SK-N-SH (cell line): ENCODE data around the gene ING1. TPM values are rescaled to one million over a fixed set of nuclear protein-coding genes. Genes with fewer than 3 reads are reported as not detected.

ENCODE experiments used
- CTCF ChIA-PET: fragments of 300-600, 350-600 bp; formaldehyde crosslinking; extraction: SDS; loops from one replicate; lab custom pipeline; 2021; lab: Yijun Ruan, JAX
- POLR2A ChIA-PET: fragments of 350-600 bp; sonication (Branson Sonifier 250); formaldehyde crosslinking; extraction: SDS; loops from one replicate; lab custom pipeline; 2020; ENCODE audit warnings: antibody characterized with exemption, inconsistent platforms; lab: Yijun Ruan, JAX
- DNase-seq: peaks from one replicate; pipeline ENCODE4 v3.0.0; 2012
- H2AFZ ChIP-seq: fragments of 200-600 bp; sonication (generic); 2 replicates; pipeline ENCODE4 v1.8.1; 2016; ENCODE audit warnings: antibody characterized with exemption, mild to moderate bottlenecking, low read depth
- H3F3A ChIP-seq: fragments of 200-600 bp; sonication (generic); replicated peaks from 2 replicates; pipeline ENCODE3; 2016; ENCODE audit warnings: antibody characterized with exemption, mild to moderate bottlenecking; ENCODE audit not compliant: insufficient read depth
- H3K27ac ChIP-seq, 2 experiments: fragments of 200-500 bp in 1 of 2; fragments of 200-600 bp in 1 of 2; sonication (Bioruptor generic) in 1 of 2; sonication (generic), shearing (Covaris generic) in 1 of 2; 2 replicates each; pipeline versions ENCODE4 v1.5.1 to v1.6.1; 2014 to 2016; ENCODE audit warnings: low read depth in 2 of 2, inconsistent platforms in 1 of 2, low read length in 1 of 2, mild to moderate bottlenecking in 1 of 2, mixed read lengths in 1 of 2
- H3K27me3 ChIP-seq: fragments of 200-600 bp; sonication (generic), shearing (Covaris generic); 2 replicates; pipeline ENCODE4 v1.6.1; 2016; ENCODE audit warnings: mixed run types; ENCODE audit not compliant: insufficient read depth
- H3K36me3 ChIP-seq, 2 experiments: fragments of 200-500 bp in 1 of 2; fragments of 200-600 bp in 1 of 2; sonication (Bioruptor generic) in 1 of 2; sonication (generic) in 1 of 2; replicated peaks in 1 of 2; 2 replicates each; pipeline versions ENCODE3 to v1.5.1; 2014 to 2016; ENCODE audit warnings: low read length in 1 of 2, mild to moderate bottlenecking in 1 of 2; ENCODE audit not compliant: insufficient read depth in 2 of 2, control insufficient read depth in 1 of 2
- H3K4me1 ChIP-seq, 2 experiments: fragments of 200-500 bp in 1 of 2; fragments of 200-600 bp in 1 of 2; sonication (Bioruptor generic) in 1 of 2; sonication (generic), shearing (Covaris generic) in 1 of 2; 2 replicates each; pipeline versions ENCODE4 v1.5.1 to v1.6.1; 2014 to 2016; ENCODE audit warnings: low read depth in 1 of 2, low read length in 1 of 2, mixed run types in 1 of 2; ENCODE audit not compliant: insufficient read depth in 2 of 2, control insufficient read depth in 1 of 2
- H3K4me2 ChIP-seq: fragments of 200-600 bp; sonication (generic), shearing (Covaris generic); 2 replicates; pipeline ENCODE4 v1.6.1; 2017; ENCODE audit warnings: mixed run types
- H3K4me3 ChIP-seq, 2 experiments: fragments of 200-500 bp in 1 of 2; fragments of 200-600 bp in 1 of 2; sonication (Bioruptor generic) in 1 of 2; sonication (generic), shearing (Covaris generic) in 1 of 2; 2 replicates each; pipeline versions ENCODE4 v1.5.1 to v1.8.1; 2014 to 2016; ENCODE audit warnings: low read depth in 2 of 2, inconsistent platforms in 1 of 2, low read length in 1 of 2, mild to moderate bottlenecking in 1 of 2, mixed read lengths in 1 of 2, moderate library complexity in 1 of 2
- H3K79me2 ChIP-seq: fragments of 200-600 bp; sonication (generic); 2 replicates; pipeline ENCODE4 v1.8.1; 2017; ENCODE audit warnings: mild to moderate bottlenecking; ENCODE audit not compliant: insufficient read depth
- H3K9ac ChIP-seq: fragments of 200-600 bp; sonication (generic); 2 replicates; pipeline ENCODE4 v1.6.1; 2017; ENCODE audit warnings: mixed run types
- H3K9me2 ChIP-seq: fragments of 200-600 bp; sonication (generic); 2 replicates; pipeline ENCODE4 v1.6.1; 2017; ENCODE audit warnings: mixed run types
- H3K9me3 ChIP-seq: fragments of 200-600 bp; sonication (generic); 2 replicates; pipeline ENCODE4 v1.6.1; 2017; ENCODE audit warnings: mixed run types, mild to moderate bottlenecking, moderate library complexity
- H4K20me1 ChIP-seq: fragments of 200-600 bp; sonication (generic); 2 replicates; pipeline ENCODE4 v1.6.1; 2017; ENCODE audit warnings: mild to moderate bottlenecking, mixed run types; ENCODE audit not compliant: insufficient read depth
- CHD2 ChIP-seq: fragments of 150-350 bp; IDR thresholded peaks from 2 replicates; pipeline ENCODE4 v1.6.1; 2018; ENCODE audit warnings: low read length; ENCODE audit not compliant: partially characterized antibody
- ELF1 ChIP-seq: IDR thresholded peaks from 2 replicates; pipeline ENCODE4 v1.4.0; 2012
- EP300 ChIP-seq, 2 experiments: IDR thresholded peaks; 2 replicates each; pipeline versions ENCODE4 v1.4.0 to v1.6.1; 2012; ENCODE audit warnings: borderline replicate concordance in 1 of 2, low read depth in 1 of 2, low read length in 1 of 2
- EZH2phosphoT487 ChIP-seq: fragments of 200-600 bp; sonication (generic); IDR thresholded peaks from 2 replicates; pipeline ENCODE4 v1.6.1; 2017; ENCODE audit warnings: low read depth, mixed run types, mild to moderate bottlenecking, antibody characterized with exemption, moderate library complexity, borderline replicate concordance
- FOSL2 ChIP-seq: IDR thresholded peaks from 2 replicates; pipeline ENCODE4 v1.4.0; 2012; ENCODE audit warnings: low read depth, mild to moderate bottlenecking, moderate library complexity, borderline replicate concordance
- MAX ChIP-seq: IDR thresholded peaks from 2 replicates; pipeline ENCODE4 v1.4.0; 2012; ENCODE audit warnings: low read depth
- MEF2A ChIP-seq: IDR thresholded peaks from 2 replicates; pipeline ENCODE4 v1.4.0; 2012; ENCODE audit warnings: low read depth, borderline replicate concordance
- NRF1 ChIP-seq: IDR thresholded peaks from 2 replicates; pipeline ENCODE4 v1.6.1; 2012; ENCODE audit warnings: low read depth, mild to moderate bottlenecking, low read length
- RAD21 ChIP-seq: IDR thresholded peaks from 2 replicates; pipeline ENCODE4 v1.6.1; 2012; ENCODE audit warnings: mild to moderate bottlenecking, low read length
- RCOR1 ChIP-seq: fragments of 150-350 bp; IDR thresholded peaks from 2 replicates; pipeline ENCODE4 v1.6.1; 2017; ENCODE audit warnings: antibody characterized with exemption, low read length
- REST ChIP-seq: IDR thresholded peaks from 2 replicates; pipeline ENCODE4 v1.6.1; 2012; ENCODE audit warnings: mild to moderate bottlenecking, low read depth, low read length, moderate library complexity
- RXRA ChIP-seq: IDR thresholded peaks from 2 replicates; pipeline ENCODE4 v1.4.0; 2012; ENCODE audit warnings: low read depth, mild to moderate bottlenecking, borderline replicate concordance
- SIN3A ChIP-seq: IDR thresholded peaks from 2 replicates; pipeline ENCODE4 v1.6.1; 2012; ENCODE audit warnings: low read depth, mild to moderate bottlenecking, low read length, moderate library complexity, borderline replicate concordance
- TEAD4 ChIP-seq: IDR thresholded peaks from 2 replicates; pipeline ENCODE4 v1.4.0; 2012; ENCODE audit warnings: mild to moderate bottlenecking, borderline replicate concordance; ENCODE audit not compliant: insufficient read depth
- USF1 ChIP-seq: IDR thresholded peaks from 2 replicates; pipeline ENCODE4 v1.4.0; 2012; ENCODE audit warnings: low read depth, borderline replicate concordance
- USF2 ChIP-seq: fragments of 150-350 bp; IDR thresholded peaks from 2 replicates; pipeline ENCODE4 v1.6.1; 2017; ENCODE audit warnings: antibody characterized with exemption, low read length, low read depth, borderline replicate concordance
- YY1 ChIP-seq: IDR thresholded peaks from 2 replicates; pipeline ENCODE4 v1.4.0; 2012; ENCODE audit warnings: low read depth, mild to moderate bottlenecking
- WGBS: methylation state at CpG from one replicate; pipeline ENCODE4 v1.1.6; 2017; ENCODE audit warnings: low lambda C conversion rate; 5-methylcytosine and 5-hydroxymethylcytosine counted together
- polyA plus RNA-seq, 3 experiments: library from polyadenylated mRNA; depleted of rRNA; stranded (reverse); fragments of >200 nt; gene quantifications; 2 replicates each; pipeline ENCODE4 v1.2.3, GENCODE V29; 2012

The ING1 gene
- polyA plus RNA-seq, 1 of the 3 experiments (the other 2 are of a cell fraction), result 25.4 TPM

GRCh38 chr13:110706570-110707372 is 6.7 kb upstream of the ING1 start:
- H3K4me2 ChIP-seq, result peak overlapping the region; percentile 82
- no peaks in the 10 kb centered on the region for H4K20me1 ChIP-seq
- H3K9me3 ChIP-seq, result no peaks in the 10 kb centered on the region
- peaks cover 5 to 14% of the 10 kb centered on the region in 2 experiments for H3K36me3 ChIP-seq
- H3F3A ChIP-seq, result peaks cover 24% of the 10 kb centered on the region
- ChIA-PET CTCF (no interaction called here), POLR2A (interaction anchor here (1.0 kb wide), 2 partner anchors 8 to 209 kb away, joined by 3 to 6 read pairs; no protein-coding TSS in a partner anchor)
- H2AFZ ChIP-seq, result peak overlapping the region; percentile 60; the same call in 1 of the 2 replicates
- peak overlapping the region; percentile 57; the same call in 1 of the 2 replicates for H3K9ac ChIP-seq
- no peaks in the 10 kb centered on the region for H3K9me2 ChIP-seq
- peaks cover 55% of the 10 kb centered on the region for H3K79me2 ChIP-seq
- no peaks in the 10 kb centered on the region for H3K27me3 ChIP-seq
- DNase-seq, result no peak
- H3K4me1 ChIP-seq, result peaks cover 4 to 29% of the 10 kb centered on the region in 2 experiments; a peak in 3 of 4 replicates
- H3K27ac ChIP-seq, result peak overlapping the region; percentile 9 to 78; a peak in 2 of 4 replicates
- TF ChIP-seq EP300 (IDR thresholded peaks at IDR 0.05; ENCODE audit: borderline replicate concordance in 1 of 2, low read depth in 1 of 2, low read length in 1 of 2), result no peak
- TF ChIP-seq YY1, result no peak
- 59% methylated on average over 8 of the region's 8 CpGs for WGBS
- H3K4me3 ChIP-seq, result peak overlapping the region; percentile 53 to 88

- H3K9ac ChIP-seq, result peak overlapping the region; percentile 100
- peak overlapping the region; percentile 92 for H3K4me2 ChIP-seq
- WGBS, result 2% methylated on average over 29 of the region's 58 CpGs
- no peaks in the 10 kb centered on the region for H3K36me3 ChIP-seq
- H3K4me3 ChIP-seq, result peak overlapping the region; percentile 89 to 97
- POLR2A ChIA-PET, result interaction anchor here (1.0 to 1.3 kb wide), 6 partner anchors 9 to 257 kb away, joined by 3 to 4 read pairs (median 3); partner anchors contain the start of genes ANKRD10 and NAXD
- H3K4me1 ChIP-seq, result peaks cover 1 to 3% of the 10 kb centered on the region in 2 experiments; a peak in 3 of 4 replicates
- CTCF ChIA-PET, result interaction anchor here (1.0 to 1.8 kb wide), 3 partner anchors 29 to 256 kb away, joined by 3 to 6 read pairs (median 4); no protein-coding TSS in a partner anchor
- peak overlapping the region; percentile 100 for H3K27ac ChIP-seq
- H3K27me3 ChIP-seq, result no peaks in the 10 kb centered on the region
- peaks cover 43% of the 10 kb centered on the region for H3K79me2 ChIP-seq
- peak overlapping the region; percentile 56; the same call in 1 of the 2 replicates for H2AFZ ChIP-seq
- H3K9me3 ChIP-seq, result no peaks in the 10 kb centered on the region
- peak; percentile 93 for DNase-seq
- H3K9me2 ChIP-seq, result no peaks in the 10 kb centered on the region
- H4K20me1 ChIP-seq, result peaks cover 15% of the 10 kb centered on the region
- H3F3A ChIP-seq, result peaks cover 20% of the 10 kb centered on the region
- TF ChIP-seq RXRA, result no peak
- no peak for TF ChIP-seq RCOR1
- TF ChIP-seq ELF1, result peak; percentile 66
- peak; percentile 60 for TF ChIP-seq CHD2
- no peak for TF ChIP-seq REST
- no peak for TF ChIP-seq NRF1
- TF ChIP-seq RAD21, result no peak
- TF ChIP-seq USF1, result no peak
- no peak for TF ChIP-seq FOSL2
- TF ChIP-seq SIN3A, result peak; percentile 6; the same call in 1 of the 2 replicates
- no peak for TF ChIP-seq USF2
- TF ChIP-seq EZH2phosphoT487, result no peak
- no peak for TF ChIP-seq EP300 (IDR thresholded peaks at IDR 0.05; ENCODE audit: borderline replicate concordance in 1 of 2, low read depth in 1 of 2, low read length in 1 of 2)
- TF ChIP-seq TEAD4, result 0 out of 2 replicates have a peak, but pooled peaks have one; percentile 8
- peak; percentile 35; the same call in 1 of the 2 replicates for TF ChIP-seq MAX
- TF ChIP-seq YY1, result peak; percentile 51; the same call in 1 of the 2 replicates
- TF ChIP-seq MEF2A, result no peak; the same call in 1 of the 2 replicates
These were observed 1.2 kb upstream of the ING1 start for GRCh38 chr13:110712081-110712848.
